Epithelial cell of prostate (primary cell): ENCODE measurements around the gene FBXO42.
"Not testable (repeated sequence)": the region's sequence is repeated elsewhere in the genome, so short reads cannot be mapped to it uniquely, and the experiment has no call there.

Source experiments
- DNase-seq: peaks from one replicate; pipeline ENCODE4 v3.0.0-alpha.2; 2011; ENCODE audit warnings: low read depth, low spot score
- H3K27ac ChIP-seq: fragments of 450-650 bp; 2 replicates; pipeline ENCODE4 v1.5.1; 2017; ENCODE audit warnings: mild to moderate bottlenecking

FBXO42 gene

GRCh38 chr1:16372535-16373285 is 20.4 kb upstream of the FBXO42 start:
- no peak overlapping the region for H3K27ac ChIP-seq
- DNase-seq, result no peak

DNA sequence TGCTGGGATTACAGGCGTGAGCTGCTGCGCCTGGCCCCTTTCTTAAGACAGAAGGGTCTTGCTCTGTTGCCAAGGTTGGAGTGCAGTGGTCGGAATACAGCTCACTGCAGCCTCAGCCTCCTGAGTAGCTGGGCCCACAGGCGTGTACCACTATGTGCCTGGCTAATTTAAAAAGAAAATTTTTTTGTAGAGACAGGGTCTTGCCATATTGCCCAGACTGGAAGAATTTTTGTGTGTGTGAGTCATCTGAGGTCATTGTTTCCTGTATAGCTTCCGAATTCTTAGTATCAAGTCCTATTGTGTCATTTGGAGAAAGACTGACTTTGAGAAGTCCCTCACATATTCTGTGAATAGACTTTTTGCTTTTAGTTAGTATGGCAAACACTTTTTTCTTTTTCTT is 19.4 kb upstream of the FBXO42 start:
- H3K27ac ChIP-seq, result no peak overlapping the region
- DNase-seq, result no peak

DNA sequence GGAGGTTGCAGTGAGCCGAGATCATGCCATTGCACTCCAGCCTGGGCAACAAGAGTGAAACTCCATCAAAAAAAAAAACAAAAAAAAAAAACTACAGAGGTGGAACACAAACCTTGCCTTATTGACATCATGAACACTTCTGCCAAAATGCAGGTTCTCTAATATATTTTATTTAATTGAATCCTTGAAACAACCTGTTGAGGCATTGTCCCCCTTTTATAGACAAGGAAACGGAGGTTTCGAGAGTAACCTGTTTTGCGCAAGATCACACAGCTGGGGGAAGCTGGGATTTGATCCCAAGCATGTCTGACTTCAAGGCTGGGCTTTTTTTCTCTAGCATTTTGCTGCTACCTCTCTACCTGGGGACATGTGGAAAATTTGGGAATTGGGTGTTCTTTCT is 17.5 kb upstream of the FBXO42 start:
- no peak for DNase-seq
- no peak overlapping the region for H3K27ac ChIP-seq

DNA sequence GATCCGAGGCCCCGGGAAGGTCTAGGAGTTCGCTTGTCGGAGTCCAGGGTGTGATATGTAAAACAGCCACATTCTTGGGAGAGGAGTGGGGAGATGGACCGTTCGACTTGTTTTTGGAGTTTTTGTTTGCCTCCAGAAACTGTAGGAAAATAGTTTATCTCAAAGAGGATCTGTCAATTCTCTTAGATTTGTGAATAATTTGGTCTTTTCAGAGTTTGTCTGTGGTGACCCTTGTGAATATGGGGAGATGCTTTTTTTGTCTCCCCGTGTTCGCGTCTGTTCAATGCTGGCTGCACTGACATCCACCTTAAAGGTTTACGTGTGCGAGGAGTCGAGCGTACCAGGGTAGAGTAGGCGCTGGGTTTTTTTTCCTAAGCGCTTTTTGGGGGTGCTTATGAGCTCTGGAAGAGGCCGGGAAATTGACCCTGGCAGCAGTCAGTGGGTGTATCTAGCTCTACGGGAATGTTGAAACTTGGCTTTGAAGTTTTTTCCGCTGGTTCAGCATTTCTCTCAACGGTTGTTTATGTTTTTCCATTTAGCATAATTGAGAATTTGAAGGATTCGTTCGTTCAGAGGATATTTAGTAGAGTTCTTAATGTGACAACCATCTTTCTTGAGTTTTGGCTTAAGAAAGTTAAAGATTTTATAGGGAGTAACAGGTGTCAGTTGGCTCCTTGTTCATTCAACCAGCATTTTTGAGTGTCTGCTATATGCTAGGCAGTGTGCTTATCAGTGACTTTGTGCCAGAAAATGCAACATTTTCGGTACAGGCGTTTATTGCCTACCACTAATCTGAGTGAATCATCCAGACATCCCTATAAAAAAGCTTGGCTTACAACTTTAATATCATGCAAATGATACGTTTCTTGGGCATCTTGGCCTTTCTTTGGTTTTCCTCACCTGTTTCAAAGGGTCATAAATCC is 15.9 kb upstream of the FBXO42 start:
- DNase-seq, result no peak
- H3K27ac ChIP-seq, result peak overlapping the region; percentile 93

GRCh38 chr1:16367258-16367967 is 15.1 kb upstream of the FBXO42 start:
- peak overlapping the region; percentile 93 for H3K27ac ChIP-seq

DNA sequence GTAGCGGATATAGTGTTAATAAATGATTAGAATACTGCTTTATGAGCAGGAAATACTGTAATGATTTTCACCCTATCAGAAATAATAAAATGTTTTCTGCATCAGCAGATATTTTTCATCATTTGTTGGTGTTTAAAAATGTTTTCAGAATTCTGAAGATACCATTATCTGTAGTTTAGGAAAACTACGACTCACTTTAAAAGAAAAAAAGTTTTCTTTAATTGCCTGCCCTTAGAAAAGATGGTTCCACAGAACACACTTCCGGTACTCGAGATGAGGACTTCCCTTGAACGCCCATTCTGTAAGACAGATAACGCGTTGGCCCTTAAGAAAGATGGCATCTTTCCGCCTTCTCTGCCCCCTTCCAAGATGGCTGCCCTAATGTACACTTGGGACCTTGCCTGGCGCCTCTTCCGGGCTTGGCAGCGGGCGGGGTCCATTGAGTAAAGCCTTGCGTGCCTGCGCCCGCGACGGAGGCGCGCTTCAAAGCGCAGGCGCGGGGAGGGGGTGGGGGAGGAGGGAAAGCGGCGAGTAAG is 14.5 kb upstream of the FBXO42 start, which contains the start of gene SZRD1:
SZRD1 (plus strand) TSS at position 521 of the 536 bp plus-strand sequence. CDS start 16 bp downstream, outside the sequence.
- peak within 1 kb of the TSS; percentile 93 for H3K27ac ChIP-seq
- peak; percentile 95 for DNase-seq

More at GRCh38 chr1:16367258-16367967, 15.1 kb upstream of the FBXO42 start:
- no peak for DNase-seq

DNA sequence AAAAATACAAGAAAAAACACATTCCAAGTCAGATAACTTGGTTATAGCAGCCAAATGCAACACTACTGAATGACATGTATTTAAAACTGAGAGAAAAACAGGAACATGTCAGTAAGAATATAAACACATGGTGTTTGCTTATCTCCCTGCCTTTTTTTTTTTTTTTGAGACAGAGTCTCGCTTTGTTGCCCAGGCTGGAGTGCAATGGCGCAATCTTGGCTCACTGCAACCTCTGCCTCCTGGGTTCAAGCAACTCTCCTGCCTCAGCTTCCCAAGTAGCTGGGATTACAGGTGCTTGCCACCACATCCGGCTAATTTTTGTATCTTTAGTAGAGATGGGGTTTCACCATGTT is 12.8 kb upstream of the FBXO42 start:
- not testable (repeated sequence) for DNase-seq, H3K27ac ChIP-seq

DNA sequence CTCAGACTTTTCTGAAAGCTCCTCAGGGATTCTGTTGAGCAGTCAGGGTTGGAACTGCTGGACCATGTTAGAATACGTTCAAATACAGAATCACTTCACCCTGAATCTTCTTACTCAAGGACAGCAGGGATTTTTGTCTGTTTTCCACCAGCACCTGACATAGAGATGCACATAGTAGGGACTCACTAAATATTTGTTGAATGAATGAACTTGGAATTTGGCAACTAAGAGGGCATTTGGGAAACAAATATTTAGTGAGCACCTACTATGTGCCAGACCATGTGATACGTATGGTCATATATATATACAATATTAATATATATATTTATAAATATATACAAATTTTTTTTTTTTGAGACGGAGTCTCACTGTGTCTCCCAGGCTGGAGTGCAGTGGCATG is 4.6 kb upstream of the FBXO42 start:
- no peak for DNase-seq

GRCh38 chr1:16354619-16355018 is 2.3 kb upstream of the FBXO42 start:
- DNase-seq, result no peak
- H3K27ac ChIP-seq, result no peak overlapping the region

More for the DNA sequence above, 4.6 kb upstream of the FBXO42 start:
- no peak overlapping the region for H3K27ac ChIP-seq

DNA sequence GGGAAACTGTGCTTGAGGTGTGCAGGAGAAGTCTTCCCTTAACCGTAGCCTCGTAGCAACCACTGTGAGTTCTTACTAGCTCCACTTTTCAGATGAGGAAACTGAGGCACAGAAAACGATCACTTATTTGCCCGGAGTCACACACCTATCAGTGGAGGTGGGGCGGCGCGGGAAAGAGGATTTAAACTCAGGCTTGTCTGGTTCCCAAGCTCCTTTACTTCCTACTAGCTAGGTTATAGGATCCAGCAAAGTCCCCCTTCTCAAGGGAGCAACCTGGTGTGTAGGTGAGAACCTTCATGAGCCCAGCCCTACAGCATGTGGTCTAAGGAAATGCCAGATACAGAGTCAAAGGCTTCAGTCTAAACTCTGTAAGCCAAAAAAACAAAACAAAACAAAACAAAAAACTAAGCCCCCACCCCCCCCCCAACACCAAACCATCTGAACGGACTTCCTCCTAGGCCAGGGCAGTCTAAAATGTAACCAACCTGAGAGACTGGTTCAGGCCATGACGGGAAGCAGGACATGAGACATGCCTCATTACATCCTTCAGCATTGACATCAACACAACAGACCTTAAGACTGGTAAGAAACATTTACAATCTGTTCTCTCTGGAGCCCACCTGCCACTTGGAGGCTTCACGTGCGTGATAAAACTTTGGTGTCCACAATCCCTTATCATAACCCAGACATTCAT is 709 bp upstream of the FBXO42 start:
- no peak for DNase-seq
- peak overlapping the region; percentile 86 for H3K27ac ChIP-seq

- DNase-seq, result no peak
- H3K27ac ChIP-seq, result peak overlapping the region; percentile 86
Measured at GRCh38 chr1:16351456-16351993, 755 bp downstream of the FBXO42 start.

DNA sequence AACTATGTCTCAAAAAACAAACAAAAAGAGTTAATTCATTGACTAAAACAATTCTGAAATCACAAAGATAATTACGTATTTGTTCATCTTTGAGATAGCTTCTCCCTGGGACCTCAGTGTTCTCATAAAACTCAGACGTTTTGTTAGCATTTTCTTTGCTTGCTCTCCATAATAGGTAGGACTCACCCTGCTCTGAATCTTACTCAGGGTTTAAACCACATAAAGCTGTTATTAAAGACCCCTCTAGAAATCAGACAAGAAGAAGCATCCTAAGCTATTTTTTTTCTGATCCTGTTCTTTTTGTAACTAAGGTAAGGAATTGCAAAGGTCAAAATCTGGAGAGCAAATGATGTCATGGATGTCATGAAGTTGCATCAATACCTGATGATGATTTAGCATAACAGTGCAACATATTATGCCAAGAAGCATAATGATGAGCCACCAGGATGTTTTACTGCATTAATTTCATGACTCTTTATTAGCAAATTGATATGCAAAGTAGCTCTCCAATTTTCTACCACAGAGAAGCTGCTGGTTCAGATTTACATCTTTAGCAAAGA is 2.4 kb downstream of the FBXO42 start:
- H3K27ac ChIP-seq, result peak overlapping the region; percentile 86
- no peak for DNase-seq

DNA sequence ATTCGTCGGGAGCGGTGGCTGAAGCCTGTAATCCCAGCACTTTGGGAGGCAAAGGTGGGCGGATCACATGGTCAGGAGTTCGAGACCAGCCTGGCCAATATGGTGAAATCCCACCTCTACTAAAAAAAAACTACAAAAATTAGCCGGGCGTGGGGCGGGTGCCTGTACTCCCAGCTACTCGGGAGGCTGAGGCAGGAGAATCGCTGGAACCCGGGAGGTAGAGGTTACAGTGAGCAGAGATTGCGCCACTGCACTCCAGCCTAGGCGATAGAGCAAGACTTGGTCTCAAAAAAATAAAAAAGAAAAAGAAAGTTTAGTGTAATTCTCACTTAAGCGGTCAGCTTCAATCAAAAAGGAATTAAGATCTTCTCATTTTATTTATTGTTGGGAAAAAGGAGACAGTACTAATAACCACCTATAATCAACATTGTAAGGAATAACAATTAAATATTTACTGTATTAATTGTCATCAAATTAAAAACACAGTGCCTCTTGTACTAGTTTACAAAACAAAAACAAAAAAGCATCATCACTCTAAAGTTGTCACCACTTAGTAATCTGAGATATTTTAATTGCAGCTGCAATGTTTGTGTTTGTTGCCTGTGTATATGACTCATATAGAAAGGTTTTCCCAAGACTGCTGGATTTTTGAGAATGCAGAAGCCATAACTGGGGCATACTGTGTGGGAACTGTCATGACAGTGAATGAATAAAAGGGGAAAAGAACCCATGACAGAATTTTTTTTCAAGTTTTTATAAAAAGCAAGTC is 3.7 kb downstream of the FBXO42 start:
- peak overlapping the region; percentile 86 for H3K27ac ChIP-seq
- no peak for DNase-seq

DNA sequence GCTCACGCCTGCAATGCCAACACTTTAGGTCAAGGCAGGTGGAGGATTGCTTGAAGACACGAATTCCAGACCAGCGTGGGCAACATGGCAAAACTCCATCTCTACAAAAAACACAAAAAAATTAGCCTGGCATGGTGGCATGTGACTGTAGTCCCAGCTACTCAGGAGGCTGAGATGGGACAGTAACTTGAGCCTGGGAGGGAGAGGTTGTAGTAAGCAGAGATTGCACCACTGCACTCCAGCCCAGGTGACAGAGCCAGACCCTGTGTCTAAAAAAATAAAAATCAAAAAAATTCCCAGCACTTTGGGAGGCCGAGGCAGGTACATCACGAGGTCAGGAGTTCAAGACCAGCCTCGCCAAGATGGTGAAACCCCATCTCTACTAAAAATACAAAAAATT is 9.0 kb downstream of the FBXO42 start:
- not testable (repeated sequence) for H3K27ac ChIP-seq, DNase-seq

DNA sequence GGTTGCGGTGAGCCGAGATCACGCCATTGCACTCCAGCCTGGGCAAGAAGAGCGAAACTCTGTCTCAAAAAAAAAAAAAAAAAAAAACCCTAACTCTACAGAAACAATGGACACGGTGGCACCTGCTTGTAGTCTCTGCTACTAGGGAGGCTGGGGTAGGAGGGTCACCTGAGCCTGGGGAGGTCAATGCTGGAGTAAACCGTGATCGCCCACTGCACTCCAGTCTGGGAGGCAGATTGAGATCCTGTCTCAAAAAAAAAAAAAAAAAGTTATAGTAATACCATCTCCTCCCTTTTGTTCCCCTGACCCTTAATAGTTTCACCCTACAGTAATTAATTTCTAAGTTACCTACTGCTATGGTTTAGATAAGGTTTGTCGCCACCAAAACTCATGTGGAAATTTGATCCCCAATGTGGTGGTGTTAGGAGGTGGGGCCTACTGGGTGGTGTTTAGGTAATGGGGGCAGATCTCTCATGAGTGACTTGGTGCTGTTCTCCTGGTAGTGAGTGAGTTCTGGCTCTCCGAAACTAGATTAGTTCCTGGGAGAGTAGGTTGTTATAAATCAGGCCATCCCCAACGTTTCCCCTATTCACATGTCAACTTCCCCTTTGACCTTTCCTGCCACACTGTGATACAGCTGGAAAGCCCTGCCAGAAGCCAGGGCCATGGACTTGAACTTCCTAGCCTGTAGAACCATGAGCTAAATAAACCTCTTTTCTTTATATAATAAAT is 9.8 kb downstream of the FBXO42 start:
- no peak for DNase-seq
- no peak overlapping the region for H3K27ac ChIP-seq

- DNase-seq, result no peak
- no peak overlapping the region for H3K27ac ChIP-seq
Measured at GRCh38 chr1:16340673-16341072, 11.6 kb downstream of the FBXO42 start.

- H3K27ac ChIP-seq, result no peak overlapping the region
- DNase-seq, result no peak
Measured at GRCh38 chr1:16338961-16339360, 13.3 kb downstream of the FBXO42 start.
